Caco-2 (cell line): ENCODE results near the gene CNOT10. TPM values are rescaled to one million over a fixed set of nuclear protein-coding genes. Genes with fewer than 3 reads are reported as not detected.
A peak's percentile ranks its signal among the peaks of the same experiment; 100 is the strongest.

Experiments
- BruUV-seq: library from RNA; stranded (reverse); fragments of 400-500 nt; replicated peaks from 2 replicates; lab custom pipeline; 2021; lab: Mats Ljungman, UMichigan
- CTCF ChIA-PET: fragments of 300-600 bp; sonication (Branson Sonifier 250); formaldehyde crosslinking; loops from one replicate; lab custom pipeline; 2022; ENCODE audit warnings: antibody characterized with exemption; lab: Charles Lee
- POLR2A ChIA-PET: fragments of 300-600 bp; sonication (Branson Sonifier 250); formaldehyde crosslinking; loops from one replicate; lab custom pipeline; 2022; ENCODE audit warnings: antibody characterized with exemption; lab: Charles Lee
- DNase-seq, 2 experiments: peaks; one replicate each; pipeline versions ENCODE4 v3.0.0 to v3.0.0-alpha.2; 2020 to 2022
- H3K27me3 ChIP-seq: replicated peaks from 2 replicates; pipeline ENCODE4 v1.6.0; 2011; ENCODE audit warnings: low read length; ENCODE audit not compliant: control insufficient read depth, insufficient read depth
- H3K36me3 ChIP-seq: 2 replicates; pipeline ENCODE4 v1.5.1; 2011; ENCODE audit warnings: low read length; ENCODE audit not compliant: control insufficient read depth, insufficient read depth
- H3K4me1 ChIP-seq: fragments of 250-450 bp; sonication (Bioruptor Pico); 2 replicates; pipeline ENCODE4 v1.5.1; 2020; ENCODE audit warnings: mild to moderate bottlenecking
- H3K4me3 ChIP-seq: 2 replicates; pipeline ENCODE4 v1.5.1; 2011; ENCODE audit warnings: low read depth, mild to moderate bottlenecking, control low read depth, low read length
- H3K9me3 ChIP-seq: fragments of 250-450 bp; sonication (Bioruptor Pico); 2 replicates; pipeline ENCODE4 v1.5.1; 2020; ENCODE audit warnings: mild to moderate bottlenecking, moderate library complexity
- H3K27ac Mint-ChIP-seq: one replicate; pipeline ENCODE4 v1.8.0; 2022; ENCODE audit warnings: mixed read lengths; ENCODE audit not compliant: unreplicated experiment
- H3K27me3 Mint-ChIP-seq: one replicate; pipeline ENCODE4 v1.8.0; 2022; ENCODE audit warnings: mixed read lengths; ENCODE audit not compliant: insufficient read depth, unreplicated experiment
- H3K36me3 Mint-ChIP-seq: one replicate; pipeline ENCODE4 v1.8.0; 2022; ENCODE audit warnings: mild to moderate bottlenecking, mixed read lengths; ENCODE audit not compliant: insufficient read depth, unreplicated experiment
- H3K4me1 Mint-ChIP-seq: one replicate; pipeline ENCODE4 v1.8.0; 2022; ENCODE audit warnings: low read depth, mixed read lengths; ENCODE audit not compliant: unreplicated experiment
- H3K4me3 Mint-ChIP-seq: one replicate; pipeline ENCODE4 v1.8.0; 2022; ENCODE audit warnings: mild to moderate bottlenecking, moderate library complexity, mixed read lengths; ENCODE audit not compliant: unreplicated experiment
- H3K9me3 Mint-ChIP-seq: one replicate; pipeline ENCODE4 v1.8.0; 2022; ENCODE audit warnings: mixed read lengths; ENCODE audit not compliant: unreplicated experiment
- intact Hi-C: fragments of 100-400 bp; cut with micrococcal nuclease; formaldehyde crosslinking; loops from one replicate; pipeline ENCODE4 v1.10.0; 2022; ENCODE audit not compliant: unreplicated experiment
- total RNA-seq: library from RNA; stranded (reverse); gene quantifications from 2 replicates; pipeline ENCODE4 v1.2.3, GENCODE V29; 2022
- TF ChIP-seq, protein P1 (sequence below), 2 experiments: fragments of 200-600 bp in 1 of 2; IDR thresholded peaks; 1 replicate in 1 of 2; 2 replicates in 1 of 2; pipeline versions ENCODE4 v1.5.1 to v1.8.0; 2011 to 2022; ENCODE audit warnings: antibody characterized with exemption in 1 of 2, control low read depth in 1 of 2, inconsistent platforms in 1 of 2, low read depth in 1 of 2, low read length in 1 of 2, mild to moderate bottlenecking in 1 of 2, moderate library complexity in 1 of 2; ENCODE audit not compliant: insufficient read depth in 1 of 2, severe bottlenecking in 1 of 2, unreplicated experiment in 1 of 2

Gene CNOT10
- total RNA-seq, 1 experiment from 2014 or later = 49.5 TPM

DNA sequence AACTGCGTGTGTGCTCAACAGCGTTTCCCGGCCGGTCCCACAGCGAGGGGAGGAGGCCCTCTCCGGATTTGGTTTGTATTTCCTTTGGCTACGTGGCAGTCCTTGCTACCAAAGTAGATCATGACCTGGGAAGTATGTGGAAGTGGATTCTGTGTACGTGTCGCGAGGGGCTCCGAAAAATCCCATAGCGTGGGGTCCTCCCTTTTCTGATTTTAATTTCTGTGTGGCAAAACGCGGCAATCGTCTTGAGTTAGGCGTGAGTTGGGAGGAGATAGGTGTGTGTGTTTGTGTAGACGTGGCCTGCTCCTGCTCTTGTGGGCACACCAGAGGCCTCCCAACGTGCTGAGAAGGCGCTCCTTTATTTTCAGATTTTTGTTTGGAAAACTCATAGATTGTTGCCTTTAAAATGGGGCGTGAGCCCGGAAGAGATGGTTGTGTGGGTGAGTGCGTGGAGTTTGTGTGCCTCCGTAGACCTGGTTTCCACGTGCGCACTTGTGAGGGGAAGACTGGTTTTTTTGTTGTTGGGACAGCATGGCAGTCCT, 134.1 kb downstream of the CNOT10 start:
- DNase-seq = no peak
- H3K4me1 ChIP-seq = peaks cover 40% of the 10 kb centered on the region
- peak overlapping the region; percentile 75 for H3K27ac Mint-ChIP-seq
- no peaks in the 10 kb centered on the region for H3K9me3 ChIP-seq
- intact Hi-C loops = loop anchor here (5.0 kb wide), 2 partner anchors 77 to 113 kb away; no protein-coding TSS in a partner anchor
- H3K27me3 ChIP-seq = no peaks in the 10 kb centered on the region
- BruUV-seq = no TSS peak
- TF ChIP-seq, protein P1, sequence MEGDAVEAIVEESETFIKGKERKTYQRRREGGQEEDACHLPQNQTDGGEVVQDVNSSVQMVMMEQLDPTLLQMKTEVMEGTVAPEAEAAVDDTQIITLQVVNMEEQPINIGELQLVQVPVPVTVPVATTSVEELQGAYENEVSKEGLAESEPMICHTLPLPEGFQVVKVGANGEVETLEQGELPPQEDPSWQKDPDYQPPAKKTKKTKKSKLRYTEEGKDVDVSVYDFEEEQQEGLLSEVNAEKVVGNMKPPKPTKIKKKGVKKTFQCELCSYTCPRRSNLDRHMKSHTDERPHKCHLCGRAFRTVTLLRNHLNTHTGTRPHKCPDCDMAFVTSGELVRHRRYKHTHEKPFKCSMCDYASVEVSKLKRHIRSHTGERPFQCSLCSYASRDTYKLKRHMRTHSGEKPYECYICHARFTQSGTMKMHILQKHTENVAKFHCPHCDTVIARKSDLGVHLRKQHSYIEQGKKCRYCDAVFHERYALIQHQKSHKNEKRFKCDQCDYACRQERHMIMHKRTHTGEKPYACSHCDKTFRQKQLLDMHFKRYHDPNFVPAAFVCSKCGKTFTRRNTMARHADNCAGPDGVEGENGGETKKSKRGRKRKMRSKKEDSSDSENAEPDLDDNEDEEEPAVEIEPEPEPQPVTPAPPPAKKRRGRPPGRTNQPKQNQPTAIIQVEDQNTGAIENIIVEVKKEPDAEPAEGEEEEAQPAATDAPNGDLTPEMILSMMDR (IDR thresholded peaks at IDR 0.05; ENCODE audit: insufficient read depth in 1 of 2, low read depth in 1 of 2, low read length in 1 of 2, severe bottlenecking in 1 of 2, unreplicated experiment in 1 of 2) = no peak
- no peaks in the 10 kb centered on the region for H3K9me3 Mint-ChIP-seq
- peaks cover 25% of the 10 kb centered on the region for H3K4me1 Mint-ChIP-seq
- H3K36me3 ChIP-seq = peaks cover 4% of the 10 kb centered on the region; the same call in 1 of the 2 replicates
- peak overlapping the region; percentile 86 for H3K4me3 Mint-ChIP-seq
- peak overlapping the region; percentile 78 for H3K4me3 ChIP-seq
- no peaks in the 10 kb centered on the region for H3K27me3 Mint-ChIP-seq
- ChIA-PET POLR2A (no interaction called here), CTCF (no interaction called here)
- peaks cover 65% of the 10 kb centered on the region for H3K36me3 Mint-ChIP-seq

DNA sequence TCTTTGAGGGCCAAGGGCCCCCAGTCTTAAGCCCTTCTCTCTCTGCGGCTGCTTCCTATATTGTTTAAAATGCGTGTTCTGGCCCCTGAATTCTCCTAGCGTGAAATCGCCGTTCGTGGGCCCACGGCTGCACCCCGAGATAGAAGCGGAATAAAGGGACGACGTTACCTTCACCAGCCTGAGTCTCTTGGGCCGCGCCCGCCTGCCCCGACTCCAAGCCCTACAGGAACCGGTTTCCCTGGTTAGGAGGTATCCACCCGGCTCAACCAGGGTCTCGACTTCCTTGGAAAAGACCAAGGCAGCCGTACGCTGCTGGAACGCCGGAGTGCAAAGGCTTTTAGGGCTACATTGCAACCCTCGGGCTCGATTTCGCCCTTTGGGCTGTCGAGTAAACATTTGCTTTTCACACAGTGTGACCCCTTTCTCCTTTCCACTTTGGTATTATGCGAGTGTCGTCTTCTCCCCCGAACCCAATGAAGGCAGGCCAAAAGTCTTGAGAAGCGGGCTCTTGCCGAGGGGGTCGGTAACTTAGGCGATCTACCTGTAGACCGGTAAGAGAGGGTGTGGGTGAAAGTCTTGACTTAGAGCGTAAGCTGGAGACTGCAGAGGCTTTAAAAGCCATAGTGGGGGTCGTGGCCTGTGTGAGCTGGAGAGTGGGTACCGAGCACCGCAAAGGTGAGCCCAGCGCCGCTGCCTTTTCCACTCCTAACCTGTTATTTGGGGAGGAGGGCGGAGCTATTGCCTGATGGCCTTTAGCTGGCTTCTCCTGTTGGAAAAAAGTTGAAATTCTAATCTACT, 134.8 kb downstream of the CNOT10 start:
- DNase-seq = peak; percentile 75 to 78
- Histone ChIP-seq H3K4me3 (peak overlapping the region; percentile 78), H3K9me3 (no peaks in the 10 kb centered on the region), H3K36me3 (peaks cover 4% of the 10 kb centered on the region; the same call in 1 of the 2 replicates), H3K27me3 (no peaks in the 10 kb centered on the region), H3K4me1 (peaks cover 43% of the 10 kb centered on the region)
- Mint-ChIP-seq H3K36me3 (peaks cover 72% of the 10 kb centered on the region), H3K4me1 (peaks cover 20% of the 10 kb centered on the region), H3K27me3 (no peaks in the 10 kb centered on the region), H3K27ac (peak overlapping the region; percentile 75), H3K9me3 (no peaks in the 10 kb centered on the region), H3K4me3 (peak overlapping the region; percentile 86)
- no TSS peak for BruUV-seq
- TF ChIP-seq, protein P1 (IDR thresholded peaks at IDR 0.05; ENCODE audit: insufficient read depth in 1 of 2, low read depth in 1 of 2, low read length in 1 of 2, severe bottlenecking in 1 of 2, unreplicated experiment in 1 of 2) = no peak
- intact Hi-C loops = loop anchor here (1.0 to 5.0 kb wide), 4 partner anchors 21 to 113 kb away; no protein-coding TSS in a partner anchor
- ChIA-PET POLR2A (interaction anchor here (0.5 kb wide), 1 partner anchor 36 kb away, joined by 11 read pairs; no protein-coding TSS in a partner anchor), CTCF (interaction anchor here (1.1 to 1.6 kb wide), 2 partner anchors 26 to 38 kb away, joined by 3 read pairs; no protein-coding TSS in a partner anchor)

DNA sequence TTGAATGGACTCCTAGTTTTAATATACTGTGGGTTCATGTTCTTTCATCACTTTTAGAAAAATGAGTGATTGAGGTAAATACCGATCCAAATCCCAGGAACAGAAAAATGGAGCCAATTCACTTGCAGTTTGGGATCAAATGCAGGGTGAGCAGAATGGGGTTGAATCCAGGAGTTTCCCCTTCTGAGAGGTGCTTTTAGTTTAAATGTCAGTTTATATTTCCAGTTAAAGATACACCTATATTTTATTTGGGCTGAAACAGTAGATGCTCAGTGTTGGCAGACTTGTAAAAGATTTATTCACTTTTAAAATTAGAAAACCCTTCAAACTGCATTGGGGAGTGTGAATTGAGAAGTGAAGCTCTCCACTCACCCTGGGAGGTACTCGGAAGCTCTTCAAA, 135.4 kb downstream of the CNOT10 start:
- H3K27me3 ChIP-seq = no peaks in the 10 kb centered on the region
- Mint-ChIP-seq H3K4me3 (peak overlapping the region; percentile 86), H3K36me3 (peaks cover 79% of the 10 kb centered on the region), H3K9me3 (no peaks in the 10 kb centered on the region), H3K27me3 (no peaks in the 10 kb centered on the region), H3K27ac (peak overlapping the region; percentile 75), H3K4me1 (peaks cover 16% of the 10 kb centered on the region)
- POLR2A ChIA-PET = interaction anchor here (0.5 kb wide), 1 partner anchor 37 kb away, joined by 11 read pairs; no protein-coding TSS in a partner anchor
- H3K9me3 ChIP-seq = no peaks in the 10 kb centered on the region
- TSS peak; percentile 9 for BruUV-seq
- peak overlapping the region; percentile 78 for H3K4me3 ChIP-seq
- peaks cover 43% of the 10 kb centered on the region for H3K4me1 ChIP-seq
- CTCF ChIA-PET = interaction anchor here (0.7 to 1.6 kb wide), 3 partner anchors 14 to 39 kb away, joined by 3 read pairs; no protein-coding TSS in a partner anchor
- TF ChIP-seq, protein P1 (IDR thresholded peaks at IDR 0.05; ENCODE audit: insufficient read depth in 1 of 2, low read depth in 1 of 2, low read length in 1 of 2, severe bottlenecking in 1 of 2, unreplicated experiment in 1 of 2) = no peak
- peaks cover 4% of the 10 kb centered on the region; the same call in 1 of the 2 replicates for H3K36me3 ChIP-seq
- intact Hi-C loops = loop anchor here (1.0 to 5.0 kb wide), 2 partner anchors 20 to 37 kb away; no protein-coding TSS in a partner anchor
- no peak for DNase-seq
